Cardiac septum (tissue), 1 donor: ENCODE measurements around the gene TUBA3C. TPM values are rescaled to one million over a fixed set of nuclear protein-coding genes. Genes with fewer than 3 reads are reported as not detected.

Source experiments
- DNase-seq: peaks from one replicate; pipeline ENCODE4 v3.0.0-alpha.2; 2020; ENCODE audit warnings: low spot score
- intact Hi-C: fragments of 100-400 bp; cut with DNase I; formaldehyde crosslinking; loops from one replicate; pipeline ENCODE4 v1.14.0; 2022
- total RNA-seq: library from RNA; stranded (reverse); fragmentation: NEBNext Ultra II Directional; extraction: Animal tissue kit (Norgen Biotek cat#: 25700); gene quantifications from one replicate; pipeline ENCODE4 v1.2.1, GENCODE V29; 2021
- donor health status: DM: no; HTN: no; CAD: no.

The TUBA3C gene
- total RNA-seq, 1 donor from 2014 or later, result not detected

DNA sequence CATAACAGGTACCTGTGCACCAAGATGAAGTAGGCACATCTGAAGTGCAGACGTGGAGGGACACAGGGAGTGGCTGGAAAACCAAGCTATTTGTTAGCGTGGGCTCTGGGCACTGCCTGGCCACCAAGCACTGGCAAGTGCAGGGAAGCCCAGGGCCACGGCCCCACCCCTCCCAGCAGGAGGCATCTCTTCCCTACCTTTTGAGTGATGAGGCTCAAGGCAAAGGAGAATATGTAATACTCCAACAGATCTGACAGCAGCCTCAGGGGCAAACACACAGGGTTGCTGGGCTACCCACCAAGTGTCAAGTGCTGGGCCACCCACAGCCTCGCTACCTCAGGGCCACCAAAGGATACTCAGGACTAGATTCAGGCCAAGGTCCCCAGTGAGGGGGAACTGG, 11.6 kb downstream of the TUBA3C start:
- intact Hi-C loops, result no loop called here
- no peak for DNase-seq

GRCh38 chr13:19169496-19169895, 12.1 kb downstream of the TUBA3C start:
- intact Hi-C loops, result no loop called here
- DNase-seq, result no peak

GRCh38 chr13:19161308-19161707, 20.3 kb downstream of the TUBA3C start:
- intact Hi-C loops, result no loop called here
- DNase-seq, result peak; percentile 35

- peak; percentile 49 for DNase-seq
- intact Hi-C loops, result no loop called here
These were observed 21.7 kb downstream of the TUBA3C start for GRCh38 chr13:19159761-19160420.

DNA sequence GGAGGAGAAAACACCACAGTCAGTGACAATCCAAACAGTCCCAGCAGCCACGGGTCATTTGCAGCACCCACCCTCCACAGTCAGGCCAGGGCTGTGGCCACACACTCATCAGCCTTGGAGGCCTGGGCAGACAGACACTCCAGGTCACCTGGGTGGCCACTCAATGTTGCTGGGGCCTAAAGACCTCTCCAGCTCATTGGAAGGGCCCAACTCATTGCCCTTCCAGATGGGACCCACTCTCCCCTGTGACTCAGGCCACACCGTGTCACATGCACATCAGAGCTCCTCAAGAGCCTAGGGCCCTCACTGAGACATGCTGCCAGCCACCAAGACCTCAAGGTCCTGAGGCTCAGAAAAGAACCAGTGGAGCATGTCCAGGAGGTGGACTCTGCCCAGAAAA, 22.4 kb downstream of the TUBA3C start:
- DNase-seq, result no peak
- intact Hi-C loops, result no loop called here

DNA sequence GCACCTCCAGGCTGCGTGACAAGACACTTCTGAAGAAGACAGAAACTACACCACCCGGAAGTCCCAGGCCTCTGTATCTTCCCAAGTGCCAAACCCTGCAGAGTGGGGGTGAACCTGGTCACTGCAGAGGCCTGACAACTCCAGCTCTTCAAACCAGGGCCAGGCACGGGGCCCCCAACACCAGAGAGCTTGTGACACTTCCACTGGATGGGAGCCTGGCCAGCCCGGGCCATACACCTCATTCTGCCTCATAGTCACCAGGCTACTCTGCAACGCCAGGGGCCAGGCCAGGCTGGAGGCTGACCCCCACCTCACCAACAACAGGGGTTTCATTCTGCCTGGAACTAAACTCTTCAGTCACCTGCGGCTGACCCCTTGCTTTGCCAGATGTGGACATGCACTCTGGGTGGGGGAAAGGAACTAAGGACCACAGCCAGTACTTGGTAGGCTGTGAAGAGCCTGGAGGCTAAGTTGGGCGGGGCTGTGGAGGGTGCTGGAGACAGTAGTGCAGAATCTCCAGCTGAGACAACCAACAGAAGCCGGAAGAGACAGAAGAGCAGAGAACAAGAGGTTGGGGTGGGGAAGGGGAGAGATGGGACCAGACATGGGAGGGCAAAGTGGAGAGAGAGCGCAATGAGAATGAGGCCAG, 23.0 kb downstream of the TUBA3C start:
- peak; percentile 65 for DNase-seq
- intact Hi-C loops, result no loop called here

DNA sequence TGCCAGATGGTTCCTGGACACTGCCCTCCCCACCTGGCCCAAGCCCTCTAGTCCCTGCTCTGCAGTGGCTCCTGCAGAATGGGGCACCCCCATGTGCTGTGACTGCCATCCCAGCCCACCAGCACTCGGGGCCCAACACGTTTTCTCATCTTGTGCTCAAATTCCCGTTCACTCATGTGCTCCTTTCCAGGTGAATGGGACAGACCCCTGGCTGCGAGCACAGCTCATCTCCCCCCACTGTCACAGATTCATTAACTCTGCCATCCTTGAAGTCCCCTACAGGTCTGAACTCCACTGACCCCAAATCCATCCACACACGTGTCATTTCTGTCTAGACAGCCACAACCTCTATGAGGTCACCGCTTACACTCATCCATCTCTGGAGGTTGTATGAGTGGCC, 23.6 kb downstream of the TUBA3C start:
- intact Hi-C loops, result no loop called here
- DNase-seq, result peak; percentile 63

GRCh38 chr13:19157461-19157860, 24.2 kb downstream of the TUBA3C start:
- DNase-seq, result peak; percentile 9
- intact Hi-C loops, result no loop called here

DNA sequence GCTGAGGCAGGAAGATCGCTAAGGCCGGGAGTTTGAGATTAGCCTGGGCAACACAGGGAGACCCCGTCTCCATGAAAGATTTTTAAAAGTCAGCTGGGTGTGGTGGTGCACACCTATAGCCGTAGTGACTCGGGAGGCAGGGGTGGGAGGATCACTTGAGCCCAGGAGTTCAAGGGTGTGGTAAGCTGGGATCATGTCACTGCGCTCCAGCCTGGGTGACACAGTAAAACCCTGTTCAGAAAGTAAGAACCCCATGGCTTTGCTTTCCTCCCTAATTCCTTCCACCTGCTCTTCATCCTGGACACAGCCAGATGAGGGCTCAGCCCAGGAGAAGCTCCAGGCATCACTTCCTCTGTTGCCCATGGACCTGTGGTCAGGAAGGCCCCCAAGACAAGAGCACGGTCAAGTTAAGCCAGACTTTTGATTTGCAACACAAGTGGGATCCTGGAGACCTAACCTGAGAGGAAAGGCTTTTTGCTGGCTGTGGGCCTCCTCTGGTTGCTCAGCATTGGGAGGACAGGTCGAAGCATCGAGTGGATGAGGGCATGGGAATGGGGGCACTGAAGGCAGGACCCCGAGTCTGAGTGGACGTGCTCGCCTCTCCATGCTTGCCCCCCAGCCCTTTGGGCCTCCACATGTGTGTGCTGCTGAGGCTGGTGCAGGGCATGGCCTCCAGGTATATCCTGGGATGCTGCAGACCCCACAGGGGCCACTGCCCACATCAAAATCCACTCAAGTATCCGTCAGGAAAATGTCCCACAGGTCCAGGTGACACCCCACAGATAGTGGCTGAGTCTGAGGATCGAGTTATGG, 25.4 kb downstream of the TUBA3C start:
- intact Hi-C loops, result no loop called here
- DNase-seq, result peak; percentile 62

GRCh38 chr13:19155321-19155861, 26.2 kb downstream of the TUBA3C start:
- DNase-seq, result peak; percentile 57
- intact Hi-C loops, result no loop called here

- DNase-seq, result no peak
- intact Hi-C loops, result no loop called here
These were observed 26.8 kb downstream of the TUBA3C start for GRCh38 chr13:19154843-19155242.

DNA sequence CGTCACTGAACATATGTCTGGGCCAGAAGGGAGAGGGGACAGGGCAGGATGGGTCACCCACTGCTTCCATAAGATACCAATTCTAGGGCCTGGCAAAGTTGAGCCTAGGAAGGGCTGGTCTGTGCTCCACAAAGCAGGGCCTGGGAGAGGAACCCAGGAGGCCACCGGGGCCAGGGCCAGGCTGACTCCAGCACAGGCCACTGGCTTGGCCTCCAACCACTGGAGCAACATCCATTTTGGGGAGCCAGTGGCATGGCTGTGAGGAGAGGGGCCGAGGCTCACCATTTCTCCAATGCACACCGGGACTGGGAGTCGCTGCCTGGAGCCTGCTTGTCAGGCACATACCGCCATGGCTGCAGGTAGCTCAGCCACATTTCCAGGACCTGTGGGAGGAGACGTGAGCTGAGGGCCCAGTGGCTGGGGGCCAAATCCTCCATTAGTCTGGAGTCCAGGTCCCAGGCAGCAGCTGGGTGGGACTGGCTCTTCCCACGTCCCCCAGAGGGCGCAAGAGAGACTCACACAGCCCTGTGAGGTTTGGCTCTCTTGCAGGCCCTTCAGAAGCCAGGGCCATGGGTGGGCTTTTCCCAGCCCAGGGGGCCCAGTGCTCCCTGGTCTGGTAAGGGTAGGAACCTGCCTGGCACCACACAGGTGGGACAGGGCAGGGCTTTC, 27.7 kb downstream of the TUBA3C start:
- no peak for DNase-seq
- intact Hi-C loops, result no loop called here

DNA sequence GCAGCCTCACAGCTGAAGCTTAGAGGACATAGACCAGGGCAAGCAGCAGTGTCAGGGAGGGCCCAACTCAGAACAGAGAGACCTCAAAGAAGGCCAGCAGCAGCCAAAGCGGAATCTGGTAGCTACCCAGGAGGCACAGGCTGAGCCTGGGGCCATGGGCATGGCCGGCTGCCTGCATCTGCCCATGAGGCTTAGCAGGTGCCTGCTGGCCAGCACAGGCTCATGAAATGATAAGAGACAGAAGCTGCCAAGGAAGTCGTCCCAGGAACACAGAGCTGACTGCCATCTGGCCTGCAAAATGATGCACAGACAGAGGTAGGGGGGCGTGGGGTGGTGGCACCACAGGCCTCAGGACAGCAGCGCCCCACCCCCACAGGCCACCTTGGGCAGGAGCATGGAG, 29.2 kb downstream of the TUBA3C start:
- DNase-seq, result no peak

GRCh38 chr13:19151581-19152263, 29.9 kb downstream of the TUBA3C start:
- intact Hi-C loops, result no loop called here
- DNase-seq, result no peak

More for the DNA sequence above, 29.2 kb downstream of the TUBA3C start:
- intact Hi-C loops, result no loop called here

DNA sequence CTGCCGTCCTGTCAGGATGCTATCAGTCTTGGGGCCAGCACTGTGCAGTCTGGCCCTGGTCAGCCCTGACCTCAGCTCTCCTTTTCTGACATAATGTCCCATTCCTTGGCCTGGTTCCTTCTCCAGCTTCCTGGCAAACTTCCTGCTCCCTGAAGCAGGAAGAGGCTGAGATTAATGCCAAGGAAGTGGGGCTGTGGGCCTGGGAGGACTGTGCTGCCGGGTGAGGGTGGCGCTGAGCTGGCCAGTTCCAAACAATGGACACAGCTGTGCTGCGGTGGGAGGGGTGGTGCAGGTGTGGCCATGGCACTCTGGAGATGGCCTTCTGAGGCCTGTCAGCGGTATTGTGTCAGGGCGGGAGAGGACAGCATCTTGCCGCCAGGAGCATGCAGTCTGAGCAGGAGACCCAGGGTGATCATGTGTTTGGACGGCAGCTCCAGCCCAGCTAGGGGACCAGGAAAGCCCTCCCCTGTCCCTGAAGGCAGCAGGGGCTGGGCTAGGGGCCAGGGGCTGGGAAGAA, 30.9 kb downstream of the TUBA3C start:
- intact Hi-C loops, result no loop called here
- no peak for DNase-seq

- no peak for DNase-seq
- intact Hi-C loops, result no loop called here
These were observed 31.4 kb downstream of the TUBA3C start for GRCh38 chr13:19150226-19150625.

DNA sequence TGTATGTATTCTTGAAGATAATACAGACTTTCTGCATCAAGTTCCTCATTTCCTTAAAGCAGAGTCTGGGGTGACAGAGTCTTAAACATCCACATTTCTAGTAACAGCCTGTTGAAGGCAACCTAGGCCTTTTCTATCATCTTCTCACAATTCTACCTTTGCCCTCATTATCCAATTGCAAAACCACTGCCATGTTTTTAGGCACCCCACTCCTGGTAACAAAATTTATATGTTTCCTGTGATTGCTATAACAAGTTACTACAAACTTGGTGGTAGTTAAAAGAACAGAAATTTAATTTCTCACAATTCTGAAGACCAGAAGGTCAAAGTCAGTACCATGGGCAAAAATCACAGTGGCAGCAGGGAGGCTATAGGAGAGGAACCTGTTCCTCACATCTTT, 33.1 kb downstream of the TUBA3C start:
- DNase-seq, result no peak
- intact Hi-C loops, result no loop called here
